Epithelial cell of esophagus (primary cell): Measurements from ENCODE around the gene PIP4K2A.
A peak's percentile ranks its signal among the peaks of the same experiment; 100 is the strongest.

Source experiments
- DNase-seq: peaks from one replicate; pipeline ENCODE4 v3.0.0; 2010; ENCODE audit warnings: low read depth
- H3K4me3 ChIP-seq: 2 replicates; pipeline ENCODE4 v1.5.1; 2011; ENCODE audit warnings: mild to moderate bottlenecking, low read length, control low read depth
- TF ChIP-seq, protein P1 (sequence below): IDR thresholded peaks from 2 replicates; pipeline ENCODE4 v1.5.1; 2011; ENCODE audit warnings: low read depth, mild to moderate bottlenecking, low read length, control low read depth, inconsistent platforms; ENCODE audit not compliant: insufficient read depth; ENCODE audit errors: missing control alignments

Gene PIP4K2A

DNA sequence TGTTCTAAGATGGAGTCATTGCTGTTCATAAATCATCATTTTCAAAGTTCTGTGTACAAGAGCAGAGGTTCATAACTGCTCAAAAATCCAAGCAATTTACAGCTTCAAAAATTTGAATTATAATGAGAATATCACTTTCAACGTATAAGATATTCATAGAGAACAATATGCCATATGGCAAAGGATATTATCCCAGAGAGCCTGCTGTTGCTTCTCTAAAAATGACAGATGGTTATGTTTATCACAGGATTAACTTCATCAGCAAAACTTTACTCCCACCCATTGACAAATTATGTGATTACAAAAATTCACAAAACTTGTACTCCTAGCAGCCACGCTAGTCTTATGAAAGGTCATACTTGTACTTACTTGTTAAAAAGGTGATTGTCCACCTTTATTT lies 105.1 kb downstream of the PIP4K2A start:
- no peak overlapping the region for H3K4me3 ChIP-seq
- no peak for DNase-seq
- TF ChIP-seq, protein P1, sequence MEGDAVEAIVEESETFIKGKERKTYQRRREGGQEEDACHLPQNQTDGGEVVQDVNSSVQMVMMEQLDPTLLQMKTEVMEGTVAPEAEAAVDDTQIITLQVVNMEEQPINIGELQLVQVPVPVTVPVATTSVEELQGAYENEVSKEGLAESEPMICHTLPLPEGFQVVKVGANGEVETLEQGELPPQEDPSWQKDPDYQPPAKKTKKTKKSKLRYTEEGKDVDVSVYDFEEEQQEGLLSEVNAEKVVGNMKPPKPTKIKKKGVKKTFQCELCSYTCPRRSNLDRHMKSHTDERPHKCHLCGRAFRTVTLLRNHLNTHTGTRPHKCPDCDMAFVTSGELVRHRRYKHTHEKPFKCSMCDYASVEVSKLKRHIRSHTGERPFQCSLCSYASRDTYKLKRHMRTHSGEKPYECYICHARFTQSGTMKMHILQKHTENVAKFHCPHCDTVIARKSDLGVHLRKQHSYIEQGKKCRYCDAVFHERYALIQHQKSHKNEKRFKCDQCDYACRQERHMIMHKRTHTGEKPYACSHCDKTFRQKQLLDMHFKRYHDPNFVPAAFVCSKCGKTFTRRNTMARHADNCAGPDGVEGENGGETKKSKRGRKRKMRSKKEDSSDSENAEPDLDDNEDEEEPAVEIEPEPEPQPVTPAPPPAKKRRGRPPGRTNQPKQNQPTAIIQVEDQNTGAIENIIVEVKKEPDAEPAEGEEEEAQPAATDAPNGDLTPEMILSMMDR: no peak

GRCh38 chr10:22607261-22607660 lies 107.1 kb downstream of the PIP4K2A start:
- no peak for DNase-seq

DNA sequence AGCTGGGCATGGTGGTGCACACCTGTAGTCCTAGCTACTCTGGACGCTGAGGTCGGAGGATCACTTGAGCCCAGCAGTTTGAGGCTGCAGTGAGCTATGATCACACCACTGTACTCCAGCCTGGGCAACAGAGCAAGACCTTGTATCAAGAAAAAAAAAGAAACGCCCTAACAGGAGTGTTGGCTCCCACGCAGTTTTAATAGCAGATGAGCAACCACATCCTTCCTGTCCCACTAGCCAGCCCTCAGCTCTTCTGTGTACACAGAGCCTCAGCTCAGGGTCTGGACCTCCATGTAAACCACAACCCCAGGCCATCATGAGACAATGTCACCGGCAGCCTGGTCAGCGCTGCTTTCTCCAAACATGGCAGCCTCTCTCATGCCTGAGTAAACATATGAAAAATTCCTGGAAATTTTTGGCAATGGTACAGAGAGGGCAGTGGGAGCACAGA lies 108.2 kb downstream of the PIP4K2A start:
- H3K4me3 ChIP-seq: no peak overlapping the region
- TF ChIP-seq, protein P1: no peak
- DNase-seq: no peak

More at GRCh38 chr10:22607261-22607660, 107.1 kb downstream of the PIP4K2A start:
- TF ChIP-seq, protein P1: no peak
- no peak overlapping the region for H3K4me3 ChIP-seq

DNA sequence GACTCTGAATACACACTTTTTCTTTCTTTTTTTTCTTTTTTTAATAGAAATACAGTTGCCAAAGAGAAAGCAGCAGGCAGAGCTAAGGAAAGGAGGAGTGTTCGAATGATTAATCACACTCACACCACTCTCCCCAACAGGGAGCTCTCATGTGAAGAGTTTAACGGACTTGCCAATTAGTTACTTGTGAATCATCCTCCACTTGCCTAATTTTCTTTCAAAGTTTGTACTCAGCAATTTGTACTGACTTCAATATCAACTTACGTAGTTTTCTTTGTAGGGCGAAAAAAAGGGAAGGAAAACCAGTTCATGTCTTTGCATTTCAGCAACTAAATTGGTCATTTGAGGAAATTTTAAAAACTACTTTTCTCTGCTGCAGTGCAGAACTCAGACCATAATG lies 109.2 kb downstream of the PIP4K2A start:
- H3K4me3 ChIP-seq: no peak overlapping the region
- TF ChIP-seq, protein P1: no peak
- DNase-seq: peak; percentile 89

GRCh38 chr10:22604344-22605126 lies 109.8 kb downstream of the PIP4K2A start:
- no peak for DNase-seq
- H3K4me3 ChIP-seq: no peak overlapping the region
- TF ChIP-seq, protein P1: no peak

DNA sequence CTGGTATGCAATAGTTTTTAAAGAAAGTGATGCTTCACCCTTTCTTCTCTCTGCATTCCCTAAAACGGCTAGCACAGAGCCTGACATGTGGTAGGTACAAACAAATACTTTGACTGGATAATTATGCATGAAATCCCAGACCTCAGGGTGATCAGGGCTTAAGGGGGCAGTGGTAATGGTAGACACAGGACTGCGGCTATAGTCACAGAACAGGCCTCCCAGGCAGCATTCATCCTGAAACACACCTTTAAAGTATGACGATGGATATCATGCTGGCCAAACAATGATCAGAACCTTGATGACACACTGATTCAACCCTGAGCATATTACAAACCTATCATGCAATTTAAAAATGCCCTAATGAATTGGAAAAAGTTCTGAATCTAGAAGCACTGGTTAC lies 110.8 kb downstream of the PIP4K2A start:
- no peak overlapping the region for H3K4me3 ChIP-seq
- DNase-seq: no peak
- TF ChIP-seq, protein P1: no peak

- TF ChIP-seq, protein P1: no peak
- no peak overlapping the region for H3K4me3 ChIP-seq
These were observed 112.8 kb downstream of the PIP4K2A start for GRCh38 chr10:22601618-22602017.

More at GRCh38 chr10:22601618-22602017, 112.8 kb downstream of the PIP4K2A start:
- no peak for DNase-seq
